ENCODE results near the gene KLF3.

Gene KLF3

DNA sequence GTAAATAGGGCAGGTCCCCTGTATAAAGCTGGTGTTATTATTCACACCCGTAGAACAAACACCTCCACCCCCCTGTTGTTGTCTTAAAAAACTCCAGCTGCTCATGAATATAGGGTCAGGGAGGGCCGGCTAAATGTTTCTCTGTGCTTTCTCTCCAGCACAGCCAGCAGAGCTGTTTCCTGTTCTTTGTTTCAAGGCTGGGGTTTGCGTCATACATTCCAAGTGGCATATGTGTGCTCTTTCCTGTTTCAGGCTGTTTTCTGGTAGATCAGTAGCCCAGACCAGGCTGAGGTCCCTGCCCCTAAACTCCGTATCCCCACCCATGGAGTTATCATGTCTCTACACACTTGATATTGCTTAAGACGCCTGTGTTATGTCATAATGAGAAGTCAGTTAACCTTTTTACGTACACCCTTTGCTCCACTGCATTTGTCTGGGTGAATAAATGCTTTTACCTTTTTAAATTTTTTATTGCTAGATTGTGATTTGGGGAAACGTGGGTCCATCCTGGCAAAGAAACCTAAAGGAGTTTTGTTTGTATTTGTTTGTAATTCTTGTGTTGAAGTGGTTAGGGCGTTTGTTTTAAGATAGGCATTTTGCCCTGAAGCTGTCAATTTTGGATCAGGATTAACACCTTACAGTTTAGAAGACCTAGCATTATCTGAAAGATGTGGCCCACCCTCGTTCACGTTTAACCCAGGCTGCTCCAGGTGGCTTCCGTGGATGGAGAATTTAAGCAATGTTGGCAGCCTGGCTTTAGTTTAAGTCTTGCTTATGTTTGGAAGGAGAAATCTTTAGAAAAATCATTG, 3.3 kb downstream of the KLF3 start:
- peak; percentile 33 for DNase-seq (ENCODE audit: extremely low spot score)
- ChIA-PET POLR2A (interaction anchor here (0.7 to 1.1 kb wide), 3 partner anchors 8 to 515 kb away, joined by 3 to 7 read pairs (median 3); no protein-coding TSS in a partner anchor), CTCF (interaction anchor here (0.9 to 7.1 kb wide), 6 partner anchors 8 to 488 kb away, joined by 3 to 40 read pairs (median 5); no protein-coding TSS in a partner anchor)
- TF ChIP-seq, protein P1, sequence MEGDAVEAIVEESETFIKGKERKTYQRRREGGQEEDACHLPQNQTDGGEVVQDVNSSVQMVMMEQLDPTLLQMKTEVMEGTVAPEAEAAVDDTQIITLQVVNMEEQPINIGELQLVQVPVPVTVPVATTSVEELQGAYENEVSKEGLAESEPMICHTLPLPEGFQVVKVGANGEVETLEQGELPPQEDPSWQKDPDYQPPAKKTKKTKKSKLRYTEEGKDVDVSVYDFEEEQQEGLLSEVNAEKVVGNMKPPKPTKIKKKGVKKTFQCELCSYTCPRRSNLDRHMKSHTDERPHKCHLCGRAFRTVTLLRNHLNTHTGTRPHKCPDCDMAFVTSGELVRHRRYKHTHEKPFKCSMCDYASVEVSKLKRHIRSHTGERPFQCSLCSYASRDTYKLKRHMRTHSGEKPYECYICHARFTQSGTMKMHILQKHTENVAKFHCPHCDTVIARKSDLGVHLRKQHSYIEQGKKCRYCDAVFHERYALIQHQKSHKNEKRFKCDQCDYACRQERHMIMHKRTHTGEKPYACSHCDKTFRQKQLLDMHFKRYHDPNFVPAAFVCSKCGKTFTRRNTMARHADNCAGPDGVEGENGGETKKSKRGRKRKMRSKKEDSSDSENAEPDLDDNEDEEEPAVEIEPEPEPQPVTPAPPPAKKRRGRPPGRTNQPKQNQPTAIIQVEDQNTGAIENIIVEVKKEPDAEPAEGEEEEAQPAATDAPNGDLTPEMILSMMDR (IDR thresholded peaks at IDR 0.05; ENCODE audit: control extremely low read depth, extremely low read depth, low read depth, missing control alignments), result no peak

DNA sequence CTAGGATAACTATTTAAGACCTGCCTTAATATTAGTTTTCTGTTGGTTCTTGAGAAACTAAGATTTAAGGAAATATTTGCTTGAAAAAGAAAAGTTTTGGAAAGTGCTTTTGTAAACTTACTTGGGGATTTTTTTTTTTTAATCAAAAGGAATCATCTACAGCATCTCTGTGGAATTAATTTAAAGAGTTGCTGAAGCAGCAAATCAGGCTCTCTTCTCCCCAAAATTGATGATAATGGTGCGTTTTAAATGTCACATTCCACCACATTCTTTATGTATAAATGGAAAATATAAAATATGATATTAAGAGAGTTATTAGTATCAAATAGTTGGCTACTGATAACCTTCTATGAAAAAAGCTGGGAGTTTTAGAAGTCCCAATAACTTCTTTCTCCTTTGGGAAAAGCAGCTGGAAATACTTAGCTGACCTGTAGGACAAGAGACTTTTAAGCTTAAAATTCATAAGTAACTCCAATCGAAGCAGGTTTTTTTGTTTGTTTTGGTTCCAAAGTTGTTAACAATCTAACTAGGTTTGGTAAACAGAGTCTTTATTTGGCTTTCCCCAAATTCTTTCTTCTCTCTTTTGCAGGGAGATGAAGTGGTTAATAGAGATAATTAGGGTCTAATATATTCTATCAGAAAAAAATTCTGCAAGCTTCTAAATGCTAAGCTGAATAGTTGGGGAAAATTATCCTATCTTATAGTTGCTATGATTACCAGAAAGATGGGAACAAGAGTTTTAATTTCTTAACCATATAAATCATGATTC, 4.4 kb downstream of the KLF3 start:
- TF ChIP-seq, protein P1 (IDR thresholded peaks at IDR 0.05; ENCODE audit: control extremely low read depth, extremely low read depth, low read depth, missing control alignments), result no peak
- no peak for DNase-seq (ENCODE audit: extremely low spot score)
- CTCF ChIA-PET, result interaction anchor here (0.7 to 7.1 kb wide), 4 partner anchors 348 to 617 kb away, joined by 3 to 40 read pairs (median 17); no protein-coding TSS in a partner anchor
- POLR2A ChIA-PET, result interaction anchor here (0.8 kb wide), 1 partner anchor 516 kb away, joined by 3 read pairs; no protein-coding TSS in a partner anchor

DNA sequence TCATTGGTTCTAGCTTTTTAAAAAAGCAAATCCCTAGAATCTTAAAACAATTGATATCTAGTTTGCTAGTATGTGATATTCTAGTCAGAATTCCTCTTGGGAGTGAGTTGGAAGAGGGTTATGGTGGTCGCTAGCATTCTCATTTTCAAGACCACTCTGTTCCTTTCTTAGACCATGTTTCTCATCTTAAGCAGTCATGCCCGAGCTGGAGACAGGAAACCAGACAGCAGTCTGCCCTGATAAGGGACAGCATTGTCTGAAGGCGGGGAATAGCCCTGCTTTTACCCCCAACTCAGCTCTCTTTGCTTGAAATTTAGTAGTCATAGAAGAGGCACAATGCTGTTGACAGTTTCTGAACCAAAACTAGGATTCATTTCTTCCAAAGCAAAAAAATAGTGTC, 5.2 kb downstream of the KLF3 start:
- TF ChIP-seq, protein P1 (IDR thresholded peaks at IDR 0.05; ENCODE audit: control extremely low read depth, extremely low read depth, low read depth, missing control alignments), result no peak
- POLR2A ChIA-PET, result no interaction called here
- DNase-seq (ENCODE audit: extremely low spot score), result no peak
- CTCF ChIA-PET, result interaction anchor here (0.7 to 7.1 kb wide), 3 partner anchors 349 to 618 kb away, joined by 3 to 40 read pairs (median 31); no protein-coding TSS in a partner anchor

DNA sequence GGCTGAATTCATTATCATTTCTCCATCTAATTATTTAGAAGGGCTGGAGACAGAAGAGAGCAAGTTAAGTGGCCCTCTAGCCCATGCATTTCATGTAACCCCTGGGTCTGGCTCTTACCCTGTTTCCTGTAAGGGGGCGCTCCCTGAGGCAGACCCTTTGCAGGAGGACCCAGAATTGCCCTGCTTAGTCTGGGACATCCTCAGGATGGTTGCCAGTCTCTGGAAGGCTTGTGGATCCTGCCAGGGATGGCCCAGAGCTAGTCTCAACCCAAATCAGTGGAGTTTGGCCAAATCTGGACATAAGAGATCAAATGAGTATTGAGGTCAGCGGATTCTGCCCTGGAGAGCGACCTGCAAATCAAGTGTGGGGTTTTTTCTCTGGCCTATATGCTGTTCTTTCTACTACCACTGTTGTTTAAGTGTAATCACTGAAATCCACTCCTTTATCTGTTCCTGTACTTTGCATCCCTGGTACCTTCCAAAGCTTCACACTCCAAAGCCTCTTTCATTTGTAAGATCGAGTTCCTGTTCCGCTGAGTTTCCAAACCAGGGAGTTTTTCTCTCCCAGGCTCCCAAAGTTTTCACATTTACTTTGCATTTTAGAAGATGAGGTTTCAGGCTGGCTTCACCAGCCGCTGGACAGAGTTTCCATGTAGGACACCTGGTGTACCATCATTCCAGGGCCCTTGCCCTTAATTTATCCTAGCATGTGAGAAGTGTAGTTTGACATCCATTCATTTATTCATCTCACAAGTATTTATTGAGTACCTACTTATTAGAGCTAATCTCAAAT, 6.3 kb downstream of the KLF3 start:
- CTCF ChIA-PET, result interaction anchor here (2.0 to 7.1 kb wide), 4 partner anchors 351 to 608 kb away, joined by 4 to 40 read pairs (median 12); no protein-coding TSS in a partner anchor
- POLR2A ChIA-PET, result no interaction called here
- TF ChIP-seq, protein P1 (IDR thresholded peaks at IDR 0.05; ENCODE audit: control extremely low read depth, extremely low read depth, low read depth, missing control alignments), result no peak
- no peak for DNase-seq (ENCODE audit: extremely low spot score)

DNA sequence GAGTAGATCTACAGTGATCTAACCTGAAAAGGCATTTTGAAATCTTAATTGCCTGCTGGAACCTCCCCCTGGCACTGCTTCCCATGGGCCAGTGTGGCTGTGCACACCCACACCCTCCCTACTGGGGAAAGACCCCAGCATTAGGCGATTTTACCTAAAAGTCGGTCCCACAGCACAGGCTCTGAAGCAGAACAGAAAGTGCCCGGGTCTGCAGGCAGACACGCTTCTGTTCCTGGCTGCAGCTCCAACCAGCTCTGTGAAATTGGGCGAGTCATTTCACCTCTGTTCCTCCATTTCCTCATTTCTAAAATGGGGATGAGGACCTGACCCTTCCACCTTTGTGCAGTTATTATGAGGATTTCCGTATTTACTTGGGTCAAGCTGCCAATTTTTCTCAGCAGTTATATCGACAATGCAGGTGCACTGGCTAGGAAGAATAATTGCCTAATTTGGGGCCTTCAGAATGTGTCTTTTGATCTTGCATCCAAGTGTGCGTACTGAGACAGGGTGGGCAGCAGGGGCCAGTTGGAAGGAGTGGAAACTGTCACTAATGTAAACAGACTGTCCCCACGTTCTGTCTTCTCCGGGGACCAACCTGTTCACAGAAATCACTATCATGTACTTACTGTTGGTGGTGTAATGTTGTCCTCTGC, 7.1 kb downstream of the KLF3 start:
- TF ChIP-seq, protein P1 (IDR thresholded peaks at IDR 0.05; ENCODE audit: control extremely low read depth, extremely low read depth, low read depth, missing control alignments), result no peak
- CTCF ChIA-PET, result interaction anchor here (1.1 to 7.1 kb wide), 5 partner anchors 189 to 608 kb away, joined by 3 to 40 read pairs (median 6); no protein-coding TSS in a partner anchor
- DNase-seq (ENCODE audit: extremely low spot score), result peak; percentile 43
- POLR2A ChIA-PET, result no interaction called here
